BLaER1 treated with 17β-estradiol and CSF1 and Interleukin-3, amounts not matched to agents 10 nM and 100 nM (cell line): ENCODE results near the gene MX2.

Experiments used
- H3K27ac ChIP-seq, 11 experiments: shearing (Covaris generic); formaldehyde crosslinking; 2 replicates each; pipeline ENCODE4 v1.8.1; 2022
- H3K27me3 ChIP-seq, 11 experiments: shearing (Covaris generic); formaldehyde crosslinking; 2 replicates each; pipeline ENCODE4 v1.8.1; 2022
- H3K36me3 ChIP-seq, 11 experiments: shearing (Covaris generic); formaldehyde crosslinking; 2 replicates each; pipeline ENCODE4 v1.8.1; 2022
- H3K4me1 ChIP-seq, 10 experiments: shearing (Covaris generic); formaldehyde crosslinking; 2 replicates each; pipeline ENCODE4 v1.8.1; 2022
- H3K4me2 ChIP-seq, 11 experiments: shearing (Covaris generic); formaldehyde crosslinking; 2 replicates each; pipeline ENCODE4 v1.8.1; 2022
- H3K4me3 ChIP-seq, 10 experiments: shearing (Covaris generic); formaldehyde crosslinking; 2 replicates each; pipeline ENCODE4 v1.8.1; 2022
- H3K9ac ChIP-seq, 11 experiments: shearing (Covaris generic); formaldehyde crosslinking; 2 replicates each; pipeline ENCODE4 v1.8.1; 2022
- H3K9me3 ChIP-seq, 11 experiments: shearing (Covaris generic); formaldehyde crosslinking; replicated peaks in 1 of 11; 2 replicates each; pipeline ENCODE4 v1.8.1; 2022
- H4K20me1 ChIP-seq, 11 experiments: shearing (Covaris generic); formaldehyde crosslinking; 2 replicates each; pipeline ENCODE4 v1.8.1; 2022
- Cebpa-rat ChIP-seq, 11 experiments: shearing (Covaris generic); IDR thresholded peaks; 2 replicates each; pipeline ENCODE4 v1.8.1; 2022

MX2 gene

DNA sequence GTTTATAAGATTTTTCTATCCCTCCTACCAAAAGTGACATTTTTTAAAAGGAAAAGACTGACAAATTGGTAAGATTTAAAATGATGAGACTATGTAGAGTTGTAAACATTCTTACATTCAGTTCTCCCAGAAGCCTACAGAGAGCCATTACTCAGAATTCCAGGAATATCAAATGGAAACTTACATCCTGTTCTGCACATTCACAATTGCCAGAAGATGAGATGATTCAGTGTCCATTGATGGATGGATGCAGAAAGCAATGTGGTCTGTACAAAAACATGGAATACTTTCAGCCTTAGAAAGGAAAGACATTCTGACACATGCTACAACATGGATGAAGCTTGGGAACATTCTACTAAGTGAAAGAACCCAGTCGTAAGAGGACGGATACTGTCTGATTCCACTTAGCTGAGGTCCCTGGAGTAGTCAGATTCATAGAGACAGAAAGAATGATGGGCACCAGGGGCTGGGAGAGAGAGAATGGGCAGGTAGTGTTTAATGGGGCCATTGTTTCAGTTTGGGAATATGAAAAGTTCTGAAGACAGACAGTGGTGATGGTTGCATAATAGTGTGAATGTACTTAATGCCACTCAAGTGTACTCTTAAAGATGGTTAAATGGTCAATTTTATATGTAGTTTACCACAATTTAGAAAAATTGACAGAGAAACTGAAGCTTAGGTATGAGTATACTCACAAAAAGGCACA, 80.8 kb downstream of the MX2 start:
- Histone ChIP-seq H3K9me3 (peaks cover 0 to 13% (median 0%) of the 10 kb centered on the region in 11 experiments; a peak in 2 of 22 replicates), H3K27ac (no peak overlapping the region), H3K27me3 (no peaks in the 10 kb centered on the region), H3K4me1 (peaks cover 0 to 7% (median 0%) of the 10 kb centered on the region in 10 experiments; a peak in 3 of 20 replicates), H4K20me1 (0 out of 22 replicates have a peak, but pooled peaks cover 0 to 5% (median 0%) of the 10 kb centered on the region in 11 experiments), H3K36me3 (peaks cover 0 to 98% (median 11%) of the 10 kb centered on the region in 11 experiments; a peak in 14 of 22 replicates), H3K9ac (no peak overlapping the region), H3K4me3 (no peak overlapping the region), H3K4me2 (no peak overlapping the region)
- no peak for TF ChIP-seq Cebpa-rat (IDR thresholded peaks at IDR 0.05)

DNA sequence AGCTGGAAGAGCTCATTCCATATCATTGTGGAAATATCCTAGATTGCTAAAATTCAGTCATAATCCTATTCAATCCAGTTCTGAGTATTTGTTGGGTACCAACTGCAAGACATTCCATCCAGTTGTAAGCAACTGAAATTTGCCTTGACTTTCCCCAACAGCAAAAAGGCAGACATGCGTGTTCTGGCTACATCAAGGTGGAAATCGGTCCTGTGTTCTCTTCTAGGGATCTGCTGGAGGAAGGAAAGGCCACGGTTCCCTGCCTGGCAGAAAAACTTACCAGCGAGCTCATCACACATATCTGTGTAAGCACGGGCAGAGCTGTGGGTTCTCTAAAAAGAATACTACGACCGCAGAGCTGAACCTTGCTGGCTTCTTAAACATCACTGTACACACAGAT, 81.7 kb downstream of the MX2 start:
- Histone ChIP-seq H3K4me3 (no peak overlapping the region), H3K9me3 (peaks cover 0 to 15% (median 0%) of the 10 kb centered on the region in 11 experiments; a peak in 2 of 22 replicates), H4K20me1 (0 out of 22 replicates have a peak, but pooled peaks cover 0 to 2% (median 0%) of the 10 kb centered on the region in 11 experiments), H3K9ac (no peak overlapping the region), H3K27ac (no peak overlapping the region), H3K36me3 (peaks cover 0 to 97% (median 11%) of the 10 kb centered on the region in 11 experiments; a peak in 14 of 22 replicates), H3K4me1 (peaks cover 0 to 7% (median 0%) of the 10 kb centered on the region in 10 experiments; a peak in 3 of 20 replicates), H3K27me3 (no peaks in the 10 kb centered on the region), H3K4me2 (no peak overlapping the region)
- no peak for TF ChIP-seq Cebpa-rat (IDR thresholded peaks at IDR 0.05)

DNA sequence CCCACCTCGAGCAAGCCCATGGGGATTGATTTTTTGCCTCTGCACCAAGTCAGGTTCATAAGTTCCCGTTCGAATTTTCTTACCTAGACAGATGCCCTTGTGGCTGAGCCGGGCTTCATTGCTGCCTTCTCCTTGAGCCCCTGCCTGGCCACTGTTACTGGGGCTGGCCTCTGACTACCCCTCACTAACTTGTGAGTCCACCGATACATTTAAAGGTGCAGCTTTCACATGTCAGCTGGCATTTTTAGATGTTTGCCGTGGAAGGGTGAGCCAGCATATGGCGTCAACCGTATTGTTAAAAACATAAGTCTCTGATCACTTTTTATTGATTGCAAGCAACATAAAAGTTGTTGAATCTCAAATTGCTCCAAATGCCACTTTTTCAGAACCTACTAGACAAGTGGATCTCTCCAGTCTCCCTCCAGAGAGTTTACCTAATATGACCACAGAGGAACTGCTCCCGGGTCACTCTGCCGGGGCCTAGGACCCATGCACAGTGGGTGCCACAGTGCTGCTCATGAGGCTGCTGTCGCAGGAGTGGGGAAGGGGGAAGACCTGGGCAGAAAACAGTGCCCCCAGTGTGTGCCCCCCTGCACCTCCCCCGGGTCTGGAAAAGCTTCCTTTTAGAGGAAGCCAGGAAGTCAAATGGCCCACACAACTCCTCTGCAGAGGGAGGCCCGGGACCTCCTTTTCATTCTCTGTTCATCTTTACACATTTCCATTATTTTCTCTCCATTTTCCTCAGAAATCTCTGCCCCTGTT, 83.1 kb downstream of the MX2 start:
- H3K9ac ChIP-seq: no peak overlapping the region
- H3K36me3 ChIP-seq: peaks cover 0 to 97% (median 11%) of the 10 kb centered on the region in 11 experiments; a peak in 15 of 22 replicates
- H3K4me1 ChIP-seq: peaks cover 0 to 7% (median 0%) of the 10 kb centered on the region in 10 experiments; a peak in 3 of 20 replicates
- peak overlapping the region in 5 of 11 experiments; percentile 1 to 42 (median 17); a peak in 8 of 22 replicates for H3K4me2 ChIP-seq
- no peak for TF ChIP-seq Cebpa-rat (IDR thresholded peaks at IDR 0.05)
- H3K27me3 ChIP-seq: no peaks in the 10 kb centered on the region
- peak overlapping the region in 1 of 11 experiments; percentile 28; a peak in 1 of 22 replicates for H3K27ac ChIP-seq
- H4K20me1 ChIP-seq: no peaks in the 10 kb centered on the region
- no peak overlapping the region for H3K4me3 ChIP-seq
- peaks cover 0 to 24% (median 4%) of the 10 kb centered on the region in 11 experiments; a peak in 5 of 22 replicates for H3K9me3 ChIP-seq

DNA sequence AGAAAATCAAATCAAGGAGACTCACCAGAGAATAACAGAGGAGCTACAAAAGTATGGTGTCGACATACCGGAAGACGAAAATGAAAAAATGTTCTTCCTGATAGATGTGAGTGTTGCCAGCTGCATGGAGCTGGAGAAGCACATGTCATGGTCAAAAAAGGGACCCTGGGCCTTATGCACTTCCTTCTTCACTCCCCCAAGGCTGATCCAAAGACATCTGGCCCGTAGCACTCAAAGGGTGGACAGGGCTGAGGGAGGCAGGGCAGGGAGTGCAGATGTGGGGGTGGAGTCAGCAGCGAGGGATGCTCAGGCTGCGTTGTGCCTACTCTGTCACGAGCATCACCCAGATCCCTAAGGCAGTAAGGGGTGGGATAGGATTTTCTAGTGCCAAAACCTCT, 83.6 kb downstream of the MX2 start:
- Histone ChIP-seq H3K9me3 (peaks cover 0 to 28% (median 4%) of the 10 kb centered on the region in 11 experiments; a peak in 5 of 22 replicates), H3K4me1 (peaks cover 0 to 7% (median 0%) of the 10 kb centered on the region in 10 experiments; a peak in 3 of 20 replicates), H3K27ac (0 out of 22 replicates have a peak overlapping the region, but pooled peaks of 1 of the 11 experiments have one; percentile 28), H4K20me1 (no peaks in the 10 kb centered on the region), H3K4me2 (peak overlapping the region in 6 of 11 experiments; percentile 1 to 42 (median 11); a peak in 7 of 22 replicates), H3K9ac (no peak overlapping the region), H3K27me3 (no peaks in the 10 kb centered on the region), H3K4me3 (no peak overlapping the region), H3K36me3 (peaks cover 0 to 96% (median 11%) of the 10 kb centered on the region in 11 experiments; a peak in 14 of 22 replicates)
- TF ChIP-seq Cebpa-rat (IDR thresholded peaks at IDR 0.05): no peak

DNA sequence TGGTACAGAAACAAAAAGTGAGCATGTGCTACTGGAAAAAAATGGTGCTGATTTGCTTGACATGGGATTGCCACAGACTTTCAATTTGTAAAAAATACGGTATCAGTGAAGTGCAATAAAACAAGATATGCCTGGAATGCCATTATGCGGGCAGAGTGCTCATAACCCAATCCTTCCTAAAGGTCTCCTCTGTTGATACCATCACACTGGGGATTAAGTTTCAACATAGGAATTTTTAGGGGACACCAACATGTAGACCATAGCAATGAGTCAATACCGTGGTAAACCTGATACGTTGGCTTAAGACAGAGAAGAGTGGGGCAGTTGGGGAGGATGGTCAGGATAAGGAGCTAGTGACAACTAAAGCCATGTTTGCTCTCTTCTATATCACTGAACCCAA, 84.8 kb downstream of the MX2 start:
- H3K9ac ChIP-seq: no peak overlapping the region
- H3K27ac ChIP-seq: no peak overlapping the region
- H3K4me1 ChIP-seq: peaks cover 0 to 10% (median 3%) of the 10 kb centered on the region in 10 experiments; a peak in 9 of 20 replicates
- H3K36me3 ChIP-seq: peaks cover 0 to 93% (median 3%) of the 10 kb centered on the region in 11 experiments; a peak in 14 of 22 replicates
- H3K4me3 ChIP-seq: no peak overlapping the region
- peaks cover 0 to 28% (median 4%) of the 10 kb centered on the region in 11 experiments; a peak in 5 of 22 replicates for H3K9me3 ChIP-seq
- H4K20me1 ChIP-seq: no peaks in the 10 kb centered on the region
- H3K27me3 ChIP-seq: no peaks in the 10 kb centered on the region
- no peak overlapping the region for H3K4me2 ChIP-seq
- TF ChIP-seq Cebpa-rat (IDR thresholded peaks at IDR 0.05): no peak

DNA sequence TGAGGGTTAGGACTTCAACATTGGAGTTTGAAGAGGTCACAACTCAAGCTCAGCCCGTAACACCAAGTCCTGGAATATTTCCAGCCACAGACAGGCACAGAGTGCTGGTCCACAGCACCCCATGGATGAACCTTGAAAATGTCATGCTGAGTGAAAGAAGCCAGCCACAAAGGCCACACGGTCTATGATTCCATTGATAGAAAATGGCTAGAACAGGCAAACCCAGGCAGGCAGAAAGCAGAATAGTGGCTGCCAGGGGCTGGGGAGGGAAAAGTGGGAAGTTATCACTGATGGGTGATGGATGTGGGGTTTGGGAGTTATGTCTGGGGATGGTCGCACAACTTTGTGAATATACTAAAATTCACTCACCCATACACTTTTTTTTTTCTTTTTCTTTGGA, 85.5 kb downstream of the MX2 start:
- Histone ChIP-seq H3K27ac (no peak overlapping the region), H3K9me3 (peaks cover 0 to 28% (median 4%) of the 10 kb centered on the region in 11 experiments; a peak in 5 of 22 replicates), H3K36me3 (peaks cover 0 to 93% (median 0%) of the 10 kb centered on the region in 11 experiments; a peak in 11 of 22 replicates), H3K4me1 (peaks cover 0 to 18% (median 6%) of the 10 kb centered on the region in 10 experiments; a peak in 9 of 20 replicates), H3K9ac (no peak overlapping the region), H4K20me1 (no peaks in the 10 kb centered on the region), H3K4me3 (no peak overlapping the region), H3K4me2 (no peak overlapping the region), H3K27me3 (no peaks in the 10 kb centered on the region)
- TF ChIP-seq Cebpa-rat (IDR thresholded peaks at IDR 0.05): no peak

DNA sequence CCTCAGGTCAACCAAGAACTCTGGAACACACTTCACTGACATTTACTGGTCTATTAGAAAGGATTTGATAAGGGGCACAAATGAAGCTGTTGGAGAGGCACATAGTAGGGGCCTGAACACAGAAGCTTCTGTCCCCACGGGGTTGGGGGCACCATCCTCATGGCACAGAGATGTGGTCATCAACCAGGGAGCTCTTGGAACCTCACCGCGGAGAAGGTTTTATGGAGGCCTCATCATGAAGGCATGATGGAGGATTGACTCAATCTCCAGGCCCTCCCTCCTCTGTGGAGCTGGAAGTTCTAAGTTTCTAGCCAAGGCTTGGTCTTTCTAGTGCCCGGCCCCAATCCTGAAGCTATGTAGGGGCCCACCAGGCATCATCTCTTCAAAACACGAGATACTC, 87.8 kb downstream of the MX2 start:
- Histone ChIP-seq H3K4me3 (no peak overlapping the region), H3K4me1 (peaks cover 0 to 21% (median 6%) of the 10 kb centered on the region in 10 experiments; a peak in 9 of 20 replicates), H3K27me3 (no peaks in the 10 kb centered on the region), H3K27ac (no peak overlapping the region), H3K9ac (no peak overlapping the region), H3K9me3 (peaks cover 0 to 28% (median 4%) of the 10 kb centered on the region in 11 experiments; a peak in 5 of 22 replicates), H4K20me1 (no peaks in the 10 kb centered on the region), H3K4me2 (no peak overlapping the region), H3K36me3 (peaks cover 0 to 95% (median 0%) of the 10 kb centered on the region in 11 experiments; a peak in 12 of 22 replicates)
- no peak for TF ChIP-seq Cebpa-rat (IDR thresholded peaks at IDR 0.05)

DNA sequence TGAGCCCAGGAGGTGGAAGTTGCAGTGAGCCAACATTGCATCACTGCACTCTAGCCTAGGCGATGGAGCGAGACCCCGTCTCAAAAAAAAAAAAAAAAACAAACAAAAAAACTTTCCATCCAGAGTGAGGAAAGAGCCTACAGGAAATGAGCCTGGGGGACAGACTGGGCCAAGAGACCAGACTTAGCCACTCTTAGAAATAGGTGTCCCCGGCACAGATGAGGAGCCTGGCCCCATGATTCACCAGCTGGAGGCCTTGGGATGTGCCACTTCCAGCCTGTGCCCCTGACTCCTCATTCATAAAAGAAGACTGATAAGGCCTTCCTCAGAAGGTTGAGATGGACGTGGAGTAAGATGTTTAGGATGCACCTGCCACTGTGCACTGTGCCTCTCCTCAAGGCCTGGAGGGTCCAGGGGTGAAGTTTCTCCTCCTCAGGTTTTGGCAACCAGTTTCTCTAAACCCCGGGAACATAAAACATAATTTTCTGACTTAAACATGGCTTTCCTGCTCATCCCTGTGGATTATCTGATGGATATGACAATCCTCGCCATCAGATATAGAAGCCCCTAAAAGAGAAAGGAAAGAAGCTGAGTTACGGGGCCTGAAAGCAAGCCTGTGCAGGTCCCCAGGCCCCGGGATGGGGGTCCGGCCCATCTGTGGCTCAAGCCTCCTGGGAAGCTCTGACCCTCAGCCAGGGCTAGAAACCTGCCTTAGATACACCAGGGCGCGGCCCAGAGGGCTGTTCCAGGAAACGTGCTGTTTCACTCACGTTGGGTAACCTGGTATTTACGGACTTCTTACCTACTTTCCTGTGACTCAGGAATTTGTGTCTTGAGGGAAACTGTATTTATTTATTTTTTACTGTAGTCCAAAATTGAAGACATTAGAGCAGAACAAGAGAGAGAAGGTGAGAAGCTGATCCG, 90.2 kb downstream of the MX2 start:
- Histone ChIP-seq H3K27ac (no peak overlapping the region; a peak in 1 of 22 replicates), H3K9me3 (peaks cover 0 to 21% (median 1%) of the 10 kb centered on the region in 11 experiments; a peak in 4 of 22 replicates), H3K36me3 (peaks cover 0 to 89% (median 0%) of the 10 kb centered on the region in 11 experiments; a peak in 10 of 22 replicates), H3K4me3 (no peak overlapping the region), H3K4me1 (peaks cover 0 to 16% (median 3%) of the 10 kb centered on the region in 10 experiments; a peak in 7 of 20 replicates), H3K9ac (no peak overlapping the region), H3K4me2 (peak overlapping the region in 6 of 11 experiments; percentile 8 to 23 (median 16); a peak in 8 of 22 replicates), H3K27me3 (no peaks in the 10 kb centered on the region), H4K20me1 (no peaks in the 10 kb centered on the region; a peak in 2 of 22 replicates)
- TF ChIP-seq Cebpa-rat (IDR thresholded peaks at IDR 0.05): no peak
